Measurements from ENCODE around the gene COL4A2.
"Not testable (repeated sequence)": the region's sequence is repeated elsewhere in the genome, so short reads cannot be mapped to it uniquely, and the experiment has no call there.

The COL4A2 gene

GRCh38 chr13:110525328-110526319 lies 218.5 kb downstream of the COL4A2 start:
- Histone ChIP-seq H3K9me3 (replicated peaks; ENCODE audit: low read length) (no peaks in the 10 kb centered on the region), H3K4me3 (ENCODE audit: low read length) (no peak overlapping the region), H3K4me2 (ENCODE audit: low read length) (no peak overlapping the region), H3K27me3 (ENCODE audit: control insufficient read depth, insufficient read depth, low read length) (peaks cover 3% of the 10 kb centered on the region), H3K9ac (ENCODE audit: low read depth, low read length) (no peak overlapping the region), H3K4me1 (ENCODE audit: control insufficient read depth, insufficient read depth, low read length) (peaks cover 18% of the 10 kb centered on the region), H3K36me3 (ENCODE audit: insufficient read depth, low read length) (no peaks in the 10 kb centered on the region)

GRCh38 chr13:110528371-110528770 lies 221.3 kb downstream of the COL4A2 start:
- Histone ChIP-seq H3K4me3 (ENCODE audit: low read length) (no peak overlapping the region), H3K9me3 (replicated peaks; ENCODE audit: low read length) (no peaks in the 10 kb centered on the region), H3K4me2 (ENCODE audit: low read length) (no peak overlapping the region), H3K9ac (ENCODE audit: low read depth, low read length) (no peak overlapping the region), H3K27me3 (ENCODE audit: control insufficient read depth, insufficient read depth, low read length) (peaks cover 3% of the 10 kb centered on the region), H3K36me3 (ENCODE audit: insufficient read depth, low read length) (no peaks in the 10 kb centered on the region), H3K4me1 (ENCODE audit: control insufficient read depth, insufficient read depth, low read length) (peaks cover 7% of the 10 kb centered on the region)

- Histone ChIP-seq H3K4me2 (ENCODE audit: low read length) (no peak overlapping the region), H3K4me3 (ENCODE audit: low read length) (no peak overlapping the region), H3K9ac (ENCODE audit: low read depth, low read length) (no peak overlapping the region), H3K9me3 (replicated peaks; ENCODE audit: low read length) (no peaks in the 10 kb centered on the region), H3K27me3 (ENCODE audit: control insufficient read depth, insufficient read depth, low read length) (peaks cover 3% of the 10 kb centered on the region), H3K36me3 (ENCODE audit: insufficient read depth, low read length) (no peaks in the 10 kb centered on the region), H3K4me1 (ENCODE audit: control insufficient read depth, insufficient read depth, low read length) (peaks cover 7% of the 10 kb centered on the region)
Measured at GRCh38 chr13:110528911-110529310, 221.8 kb downstream of the COL4A2 start.

- H3K9ac ChIP-seq (ENCODE audit: low read depth, low read length) = no peak overlapping the region
- peaks cover 2% of the 10 kb centered on the region for H3K4me1 ChIP-seq (ENCODE audit: control insufficient read depth, insufficient read depth, low read length)
- no peak overlapping the region for H3K4me3 ChIP-seq (ENCODE audit: low read length)
- H3K9me3 ChIP-seq (replicated peaks; ENCODE audit: low read length) = no peaks in the 10 kb centered on the region
- no peak overlapping the region for H3K4me2 ChIP-seq (ENCODE audit: low read length)
- H3K36me3 ChIP-seq (ENCODE audit: insufficient read depth, low read length) = no peaks in the 10 kb centered on the region
- H3K27me3 ChIP-seq (ENCODE audit: control insufficient read depth, insufficient read depth, low read length) = peaks cover 3% of the 10 kb centered on the region
Measured at GRCh38 chr13:110529522-110530311, 222.6 kb downstream of the COL4A2 start.

- Histone ChIP-seq H3K4me3 (ENCODE audit: low read length) (no peak overlapping the region), H3K36me3 (ENCODE audit: insufficient read depth, low read length) (no peaks in the 10 kb centered on the region), H3K4me2 (ENCODE audit: low read length) (no peak overlapping the region), H3K9me3 (replicated peaks; ENCODE audit: low read length) (no peaks in the 10 kb centered on the region), H3K4me1 (ENCODE audit: control insufficient read depth, insufficient read depth, low read length) (no peaks in the 10 kb centered on the region), H3K9ac (ENCODE audit: low read depth, low read length) (no peak overlapping the region), H3K27me3 (ENCODE audit: control insufficient read depth, insufficient read depth, low read length) (peaks cover 3% of the 10 kb centered on the region)
Measured at GRCh38 chr13:110531100-110531499, 224.0 kb downstream of the COL4A2 start.

- no peak overlapping the region for H3K4me3 ChIP-seq (ENCODE audit: low read length)
- H3K9ac ChIP-seq (ENCODE audit: low read depth, low read length) = no peak overlapping the region
- H3K9me3 ChIP-seq (replicated peaks; ENCODE audit: low read length) = no peaks in the 10 kb centered on the region
- no peak overlapping the region for H3K4me2 ChIP-seq (ENCODE audit: low read length)
- H3K36me3 ChIP-seq (ENCODE audit: insufficient read depth, low read length) = no peaks in the 10 kb centered on the region
- peaks cover 3% of the 10 kb centered on the region for H3K27me3 ChIP-seq (ENCODE audit: control insufficient read depth, insufficient read depth, low read length)
- H3K4me1 ChIP-seq (ENCODE audit: control insufficient read depth, insufficient read depth, low read length) = no peaks in the 10 kb centered on the region
Measured at GRCh38 chr13:110531671-110532083, 224.6 kb downstream of the COL4A2 start.

- H3K9ac ChIP-seq (ENCODE audit: low read depth, low read length); H3K4me2 ChIP-seq (ENCODE audit: low read length); H3K9me3 ChIP-seq (replicated peaks; ENCODE audit: low read length); H3K4me3 ChIP-seq (ENCODE audit: low read length); H3K27me3 ChIP-seq (ENCODE audit: control insufficient read depth, insufficient read depth, low read length); H3K4me1 ChIP-seq (ENCODE audit: control insufficient read depth, insufficient read depth, low read length); H3K36me3 ChIP-seq (ENCODE audit: insufficient read depth, low read length): not testable (repeated sequence)
Measured at GRCh38 chr13:110532258-110532657, 225.2 kb downstream of the COL4A2 start.

- Histone ChIP-seq H3K4me2 (ENCODE audit: low read length) (no peak overlapping the region), H3K4me1 (ENCODE audit: control insufficient read depth, insufficient read depth, low read length) (peaks cover 5% of the 10 kb centered on the region), H3K9ac (ENCODE audit: low read depth, low read length) (no peak overlapping the region), H3K36me3 (ENCODE audit: insufficient read depth, low read length) (no peaks in the 10 kb centered on the region), H3K9me3 (replicated peaks; ENCODE audit: low read length) (no peaks in the 10 kb centered on the region), H3K27me3 (ENCODE audit: control insufficient read depth, insufficient read depth, low read length) (no peaks in the 10 kb centered on the region), H3K4me3 (ENCODE audit: low read length) (no peak overlapping the region)
Measured at GRCh38 chr13:110533771-110534670, 226.9 kb downstream of the COL4A2 start.

GRCh38 chr13:110535526-110535925 lies 228.4 kb downstream of the COL4A2 start:
- Histone ChIP-seq H3K4me3 (ENCODE audit: low read length) (no peak overlapping the region), H3K4me2 (ENCODE audit: low read length) (no peak overlapping the region), H3K9ac (ENCODE audit: low read depth, low read length) (no peak overlapping the region), H3K36me3 (ENCODE audit: insufficient read depth, low read length) (no peaks in the 10 kb centered on the region), H3K9me3 (replicated peaks; ENCODE audit: low read length) (no peaks in the 10 kb centered on the region), H3K27me3 (ENCODE audit: control insufficient read depth, insufficient read depth, low read length) (no peaks in the 10 kb centered on the region), H3K4me1 (ENCODE audit: control insufficient read depth, insufficient read depth, low read length) (peaks cover 8% of the 10 kb centered on the region)

- Histone ChIP-seq H3K9me3 (replicated peaks; ENCODE audit: low read length) (no peaks in the 10 kb centered on the region), H3K9ac (ENCODE audit: low read depth, low read length) (no peak overlapping the region), H3K36me3 (ENCODE audit: insufficient read depth, low read length) (no peaks in the 10 kb centered on the region), H3K4me3 (ENCODE audit: low read length) (no peak overlapping the region), H3K4me1 (ENCODE audit: control insufficient read depth, insufficient read depth, low read length) (peaks cover 9% of the 10 kb centered on the region), H3K4me2 (ENCODE audit: low read length) (no peak overlapping the region), H3K27me3 (ENCODE audit: control insufficient read depth, insufficient read depth, low read length) (no peaks in the 10 kb centered on the region)
Measured at GRCh38 chr13:110536006-110536693, 229.1 kb downstream of the COL4A2 start.

All from skeletal muscle satellite cell (primary cell).